AG10803 (cell line): ENCODE data around the gene CYSTM1.

Source experiments
- DNase-seq: peaks from one replicate; pipeline ENCODE4 v3.0.0; 2010; ENCODE audit warnings: low read depth
- H3K4me3 ChIP-seq: 2 replicates; pipeline ENCODE4 v1.5.1; 2011; ENCODE audit warnings: mild to moderate bottlenecking, low read length, control low read depth
- CTCF ChIP-seq: conservative IDR thresholded peaks from 2 replicates; pipeline ENCODE4 v1.5.1; 2011; ENCODE audit warnings: mild to moderate bottlenecking, low read length, control low read depth, inconsistent platforms

CYSTM1 gene

GRCh38 chr5:140270008-140270407, 95.0 kb downstream of the CYSTM1 start:
- no peak for TF ChIP-seq CTCF
- no peak overlapping the region for H3K4me3 ChIP-seq
- DNase-seq, result no peak

DNA sequence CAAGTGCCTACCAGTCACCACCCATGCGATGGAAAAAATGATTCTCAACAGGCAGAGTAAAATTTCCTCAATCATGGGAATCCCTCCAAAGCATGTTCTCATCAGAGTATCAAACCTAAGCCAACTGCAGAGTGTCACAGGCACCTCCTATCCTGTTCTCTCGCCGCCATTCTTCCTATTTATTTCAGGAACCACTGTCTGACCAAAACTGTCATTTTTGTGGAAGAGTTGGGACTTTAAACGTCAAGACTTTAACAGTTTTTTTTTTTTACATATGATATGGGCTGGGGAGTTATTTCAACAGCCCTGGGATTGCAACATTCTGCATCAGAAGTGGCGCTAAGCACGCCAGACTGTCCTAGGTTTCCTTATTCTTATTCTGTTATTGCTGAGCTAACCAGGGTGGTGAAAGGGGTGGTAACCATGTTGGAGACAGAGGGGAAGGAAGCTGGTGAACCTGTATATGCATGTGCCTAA, 98.5 kb downstream of the CYSTM1 start:
- DNase-seq, result peak; percentile 20
- H3K4me3 ChIP-seq, result no peak overlapping the region
- TF ChIP-seq CTCF, result no peak

DNA sequence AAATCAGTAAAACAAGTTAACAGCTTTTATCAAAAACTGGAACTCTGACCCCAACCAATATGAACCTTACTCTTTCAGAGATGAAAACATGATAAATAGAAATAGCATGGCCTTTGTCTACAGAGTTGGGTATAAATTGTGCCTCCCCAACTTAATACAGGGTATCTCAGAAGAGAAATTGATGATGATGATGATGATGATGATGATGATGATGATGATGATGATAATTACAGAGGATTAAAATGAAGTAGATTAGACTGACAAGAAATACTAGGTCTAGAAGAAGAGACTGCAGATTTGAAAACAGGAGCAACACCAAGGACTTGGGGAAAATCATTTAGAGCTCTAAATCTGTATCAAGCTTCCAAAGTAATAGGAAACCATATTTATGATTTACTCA, 100.8 kb downstream of the CYSTM1 start:
- no peak overlapping the region for H3K4me3 ChIP-seq
- no peak for TF ChIP-seq CTCF
- DNase-seq, result no peak

DNA sequence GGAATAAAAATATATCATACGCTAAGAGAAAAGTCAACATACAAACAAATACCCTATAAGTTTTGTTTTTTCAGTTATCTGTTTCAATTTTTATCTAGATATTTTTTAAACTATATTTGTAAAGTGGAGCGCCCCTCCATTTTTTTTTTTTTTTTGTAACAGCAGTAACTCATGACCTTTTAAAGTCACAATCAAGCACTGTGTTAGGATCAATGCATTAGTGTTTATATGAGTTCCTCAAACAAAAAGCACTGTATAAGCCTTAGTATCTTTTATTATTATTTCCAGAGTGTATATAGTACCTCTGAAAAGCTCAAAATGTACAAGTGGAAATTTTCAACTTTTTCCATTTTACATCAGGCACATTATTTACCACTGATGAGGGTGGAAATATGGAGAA, 107.3 kb downstream of the CYSTM1 start:
- no peak overlapping the region for H3K4me3 ChIP-seq
- DNase-seq, result no peak
- no peak for TF ChIP-seq CTCF

- no peak for TF ChIP-seq CTCF
- DNase-seq, result no peak
- H3K4me3 ChIP-seq, result no peak overlapping the region
Observed at GRCh38 chr5:140284013-140284412, 109.0 kb downstream of the CYSTM1 start.

GRCh38 chr5:140286424-140286823, 111.4 kb downstream of the CYSTM1 start:
- DNase-seq, result no peak
- no peak for TF ChIP-seq CTCF
- no peak overlapping the region for H3K4me3 ChIP-seq

DNA sequence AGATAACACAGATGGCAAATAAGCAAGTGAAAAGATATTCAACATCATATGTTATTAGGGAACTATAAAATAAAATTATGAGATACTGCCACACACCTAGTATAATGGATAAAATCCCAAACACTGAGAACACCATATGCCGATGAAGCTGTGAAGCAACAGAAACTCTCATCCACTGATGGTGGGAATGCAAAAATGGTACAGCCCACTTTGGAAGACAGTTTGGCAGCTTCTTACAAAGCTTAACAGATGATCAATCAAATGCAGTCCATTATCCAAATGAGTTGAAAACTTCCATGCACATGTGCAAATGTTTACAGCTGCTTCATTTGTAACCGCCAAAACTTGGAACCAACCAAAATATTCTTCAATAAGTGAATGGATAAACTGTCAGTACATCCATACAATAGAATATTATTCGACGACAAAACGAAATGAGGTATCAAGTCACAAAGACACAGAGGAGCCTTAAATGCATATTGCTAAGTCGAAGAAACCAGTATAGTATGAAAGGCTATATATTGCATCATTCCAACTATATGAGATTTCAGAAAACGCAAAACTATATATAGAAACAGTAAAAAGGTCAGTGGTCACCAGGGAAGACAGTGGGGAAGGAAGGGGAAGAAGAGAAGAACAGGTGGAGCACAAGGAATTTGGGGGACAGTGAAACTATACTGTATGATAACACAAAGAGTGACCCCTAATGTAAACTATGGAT, 113.0 kb downstream of the CYSTM1 start:
- DNase-seq, result no peak
- no peak for TF ChIP-seq CTCF

More for the DNA sequence above, 113.0 kb downstream of the CYSTM1 start:
- H3K4me3 ChIP-seq, result no peak overlapping the region
